Measurements from ENCODE around the gene CACNG4.

CACNG4 gene

DNA sequence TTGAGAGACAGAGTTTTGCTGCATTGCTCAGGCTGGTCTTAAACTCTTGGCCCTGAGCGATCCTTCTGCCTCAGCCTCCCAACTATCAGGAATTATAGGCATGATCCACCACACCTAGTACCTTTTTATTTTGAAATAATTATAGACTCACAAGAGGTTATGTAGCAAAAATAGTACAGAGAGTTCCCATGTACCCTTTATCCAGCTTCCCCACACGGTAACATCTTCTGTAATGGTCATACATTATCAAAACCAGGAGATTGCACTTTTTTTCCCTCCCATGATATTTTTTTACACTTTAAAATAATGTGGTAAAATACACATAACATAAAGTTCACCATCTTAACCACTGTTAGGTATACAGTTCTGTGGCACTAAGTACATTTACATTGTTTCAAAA is 28.8 kb upstream of the CACNG4 start:
- no peaks in the 10 kb centered on the region for H3K9me3 ChIP-seq
- H3K4me1 ChIP-seq = no peaks in the 10 kb centered on the region
- no peak overlapping the region for H3K4me3 ChIP-seq
- no peak for DNase-seq (ENCODE audit: low spot score in 2 of 2)
- 0 out of 2 replicates have a peak, but pooled peaks cover 4% of the 10 kb centered on the region for H3K27me3 ChIP-seq (ENCODE audit: low read depth)
- H3K36me3 ChIP-seq (replicated peaks) = no peaks in the 10 kb centered on the region
- in situ Hi-C loops (cut with MboI; ENCODE audit: low sequenced_read_pairs) = no loop called here

DNA sequence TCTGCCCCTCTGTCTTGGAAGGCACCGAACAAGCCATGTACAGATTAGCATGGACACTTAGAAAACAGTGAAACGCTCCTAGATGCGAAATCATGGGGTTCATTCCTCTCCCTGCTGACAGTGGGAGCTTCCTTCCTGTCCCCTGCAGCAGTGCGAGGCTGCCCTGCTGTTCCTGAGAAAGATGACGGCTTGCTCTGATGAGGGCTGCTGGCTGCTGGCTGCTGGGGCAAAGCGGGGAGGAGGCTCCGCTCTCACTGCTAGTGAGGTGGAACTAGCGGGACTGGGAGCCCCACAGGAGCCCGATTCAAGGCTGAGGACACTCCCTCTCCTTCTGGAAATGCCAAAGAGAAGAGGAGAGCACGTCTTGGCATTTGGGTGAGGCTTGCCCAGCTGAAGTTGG is 25.9 kb upstream of the CACNG4 start:
- no peak for DNase-seq (ENCODE audit: low spot score in 2 of 2)
- no peaks in the 10 kb centered on the region for H3K4me1 ChIP-seq
- in situ Hi-C loops (cut with MboI; ENCODE audit: low sequenced_read_pairs) = no loop called here
- H3K4me3 ChIP-seq = no peak overlapping the region
- peaks cover 20% of the 10 kb centered on the region for H3K27me3 ChIP-seq (ENCODE audit: low read depth)
- no peaks in the 10 kb centered on the region for H3K36me3 ChIP-seq (replicated peaks)
- no peaks in the 10 kb centered on the region for H3K9me3 ChIP-seq

- in situ Hi-C loops (cut with MboI; ENCODE audit: low sequenced_read_pairs) = no loop called here
- H3K27me3 ChIP-seq (ENCODE audit: low read depth) = peaks cover 30% of the 10 kb centered on the region
Measured at GRCh38 chr17:66939461-66940114, 24.9 kb upstream of the CACNG4 start.

GRCh38 chr17:66941249-66941648 is 23.3 kb upstream of the CACNG4 start:
- Histone ChIP-seq H3K4me3 (no peak overlapping the region), H3K9me3 (no peaks in the 10 kb centered on the region), H3K27me3 (ENCODE audit: low read depth) (peaks cover 46% of the 10 kb centered on the region), H3K36me3 (replicated peaks) (no peaks in the 10 kb centered on the region), H3K4me1 (no peaks in the 10 kb centered on the region)
- in situ Hi-C loops (cut with MboI; ENCODE audit: low sequenced_read_pairs) = no loop called here
- no peak for DNase-seq (ENCODE audit: low spot score in 2 of 2)

More at GRCh38 chr17:66939461-66940114, 24.9 kb upstream of the CACNG4 start:
- H3K4me3 ChIP-seq = no peak overlapping the region
- no peaks in the 10 kb centered on the region for H3K4me1 ChIP-seq
- no peaks in the 10 kb centered on the region for H3K36me3 ChIP-seq (replicated peaks)
- DNase-seq (ENCODE audit: low spot score in 2 of 2) = no peak
- no peaks in the 10 kb centered on the region for H3K9me3 ChIP-seq

DNA sequence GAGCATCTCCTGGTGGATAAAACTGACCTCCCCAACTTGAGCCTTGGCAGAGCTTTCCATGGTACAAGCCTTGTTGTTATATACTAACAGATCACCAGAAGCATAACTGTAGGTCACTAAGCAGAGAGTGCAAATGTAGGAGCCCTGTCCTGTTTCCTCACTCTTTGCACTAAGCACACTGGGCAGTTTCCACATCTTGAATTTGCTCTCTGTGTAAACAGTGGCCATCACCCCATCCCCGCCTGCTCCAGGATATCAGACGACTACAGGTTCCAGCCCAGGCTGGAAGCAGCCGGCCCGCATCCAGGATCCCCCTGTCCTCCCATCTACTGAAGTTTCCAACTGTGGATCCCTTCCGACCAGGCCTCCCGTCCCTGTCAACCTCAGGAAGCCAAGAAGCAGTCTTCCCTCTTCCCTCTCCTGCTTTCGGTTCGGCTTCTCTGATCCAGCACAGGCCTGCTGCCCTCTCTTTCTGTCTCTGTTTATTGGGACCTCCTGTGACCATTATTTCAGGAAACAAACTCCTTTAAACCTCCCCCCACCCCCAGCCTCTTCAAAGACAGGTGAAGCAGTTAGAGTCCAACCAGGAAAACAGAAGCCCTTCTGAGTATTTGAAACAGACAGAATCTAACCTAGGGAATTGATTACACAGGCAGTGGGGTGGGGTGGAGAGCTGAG is 22.6 kb upstream of the CACNG4 start:
- H3K4me3 ChIP-seq = no peak overlapping the region
- in situ Hi-C loops (cut with MboI; ENCODE audit: low sequenced_read_pairs) = no loop called here
- H3K4me1 ChIP-seq = no peaks in the 10 kb centered on the region
- peaks cover 47% of the 10 kb centered on the region for H3K27me3 ChIP-seq (ENCODE audit: low read depth)
- H3K36me3 ChIP-seq (replicated peaks) = no peaks in the 10 kb centered on the region
- no peak for DNase-seq (ENCODE audit: low spot score in 2 of 2)
- no peaks in the 10 kb centered on the region for H3K9me3 ChIP-seq

GRCh38 chr17:66942451-66943264 is 21.8 kb upstream of the CACNG4 start:
- Histone ChIP-seq H3K27me3 (ENCODE audit: low read depth) (peaks cover 47% of the 10 kb centered on the region), H3K4me1 (no peaks in the 10 kb centered on the region)

GRCh38 chr17:66943484-66943883 is 21.0 kb upstream of the CACNG4 start:
- peaks cover 47% of the 10 kb centered on the region for H3K27me3 ChIP-seq (ENCODE audit: low read depth)
- H3K9me3 ChIP-seq = no peaks in the 10 kb centered on the region
- H3K4me1 ChIP-seq = no peaks in the 10 kb centered on the region
- DNase-seq (ENCODE audit: low spot score in 2 of 2) = no peak
- in situ Hi-C loops (cut with MboI; ENCODE audit: low sequenced_read_pairs) = no loop called here
- no peaks in the 10 kb centered on the region for H3K36me3 ChIP-seq (replicated peaks)
- no peak overlapping the region for H3K4me3 ChIP-seq

More at GRCh38 chr17:66942451-66943264, 21.8 kb upstream of the CACNG4 start:
- Histone ChIP-seq H3K9me3 (no peaks in the 10 kb centered on the region), H3K4me3 (no peak overlapping the region), H3K36me3 (replicated peaks) (no peaks in the 10 kb centered on the region)
- DNase-seq (ENCODE audit: low spot score in 2 of 2) = no peak
- in situ Hi-C loops (cut with MboI; ENCODE audit: low sequenced_read_pairs) = no loop called here

- H3K4me3 ChIP-seq = no peak overlapping the region
- in situ Hi-C loops (cut with MboI; ENCODE audit: low sequenced_read_pairs) = no loop called here
- H3K9me3 ChIP-seq = no peaks in the 10 kb centered on the region
- peaks cover 47% of the 10 kb centered on the region for H3K27me3 ChIP-seq (ENCODE audit: low read depth)
- DNase-seq (ENCODE audit: low spot score in 2 of 2) = no peak
- no peaks in the 10 kb centered on the region for H3K4me1 ChIP-seq
- H3K36me3 ChIP-seq (replicated peaks) = no peaks in the 10 kb centered on the region
Measured at GRCh38 chr17:66944351-66945146, 20.0 kb upstream of the CACNG4 start.

- in situ Hi-C loops (cut with MboI; ENCODE audit: low sequenced_read_pairs) = no loop called here
- Histone ChIP-seq H3K36me3 (replicated peaks) (no peaks in the 10 kb centered on the region), H3K4me3 (no peak overlapping the region), H3K4me1 (no peaks in the 10 kb centered on the region), H3K9me3 (no peaks in the 10 kb centered on the region), H3K27me3 (ENCODE audit: low read depth) (peaks cover 47% of the 10 kb centered on the region)
- DNase-seq (ENCODE audit: low spot score in 2 of 2) = no peak
Measured at GRCh38 chr17:66945147-66945835, 19.2 kb upstream of the CACNG4 start.

GRCh38 chr17:66946251-66946650 is 18.3 kb upstream of the CACNG4 start:
- DNase-seq (ENCODE audit: low spot score in 2 of 2) = no peak
- Histone ChIP-seq H3K4me1 (no peaks in the 10 kb centered on the region), H3K27me3 (ENCODE audit: low read depth) (peaks cover 45% of the 10 kb centered on the region), H3K9me3 (no peaks in the 10 kb centered on the region), H3K4me3 (no peak overlapping the region), H3K36me3 (replicated peaks) (no peaks in the 10 kb centered on the region)
- in situ Hi-C loops (cut with MboI; ENCODE audit: low sequenced_read_pairs) = no loop called here

DNA sequence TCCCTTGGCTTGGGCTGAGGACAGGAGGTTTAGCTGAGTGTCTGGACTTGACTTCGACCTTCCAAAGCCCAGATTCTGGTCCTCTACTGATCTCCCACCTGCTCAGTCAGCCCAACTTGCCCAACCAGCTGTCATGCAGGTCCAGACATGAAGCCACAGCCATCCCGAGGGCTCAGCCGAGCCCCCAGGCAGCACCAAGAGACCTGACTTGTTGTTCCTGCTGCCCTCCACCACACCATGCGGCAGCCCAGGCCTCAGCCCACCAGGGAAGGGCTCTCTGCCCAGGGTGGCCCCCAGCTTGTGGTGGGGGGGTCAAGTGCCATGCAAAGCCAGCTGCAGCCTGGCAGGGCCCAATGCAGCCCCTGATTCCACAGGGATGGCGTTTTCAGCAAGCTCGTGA is 17.2 kb upstream of the CACNG4 start:
- no peaks in the 10 kb centered on the region for H3K4me1 ChIP-seq
- in situ Hi-C loops (cut with MboI; ENCODE audit: low sequenced_read_pairs) = no loop called here

DNA sequence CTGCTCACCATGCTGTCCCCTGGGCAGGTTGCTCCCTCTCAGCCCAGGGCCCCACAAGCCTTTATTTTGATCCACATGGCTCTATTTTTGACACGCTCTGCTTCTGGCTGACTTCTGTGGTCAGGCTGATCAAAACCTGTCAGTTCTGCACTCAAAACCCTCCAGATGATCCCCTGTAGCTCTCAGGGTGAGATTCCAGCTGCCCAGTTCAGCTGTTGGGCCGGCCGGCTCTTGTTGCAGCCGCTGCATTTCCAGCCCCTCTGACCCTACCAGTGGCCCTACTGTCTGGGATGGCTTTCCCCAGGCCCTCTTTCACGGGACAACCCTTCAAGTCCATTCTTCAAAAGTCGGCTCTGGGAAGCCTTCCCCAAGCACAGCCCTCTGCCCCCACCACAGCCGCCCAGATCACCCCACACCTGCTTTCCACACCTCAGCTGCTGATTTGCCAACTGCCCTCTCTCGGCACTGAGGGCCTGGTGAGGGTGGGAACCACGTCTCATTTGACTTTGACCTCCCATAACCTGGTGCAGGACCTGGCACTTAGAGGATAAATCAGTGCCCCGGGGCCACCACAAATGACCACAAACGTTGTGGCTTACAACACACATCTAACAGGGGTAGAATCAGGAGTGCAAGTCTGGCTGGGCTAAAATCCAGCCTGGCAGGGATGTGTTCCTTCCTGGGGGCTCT is 16.3 kb upstream of the CACNG4 start:
- Histone ChIP-seq H3K9me3 (no peaks in the 10 kb centered on the region), H3K27me3 (ENCODE audit: low read depth) (peaks cover 34% of the 10 kb centered on the region), H3K4me3 (no peak overlapping the region), H3K4me1 (no peaks in the 10 kb centered on the region), H3K36me3 (replicated peaks) (no peaks in the 10 kb centered on the region)
- in situ Hi-C loops (cut with MboI; ENCODE audit: low sequenced_read_pairs) = no loop called here
- no peak for DNase-seq (ENCODE audit: low spot score in 2 of 2)

More for the DNA sequence above, 17.2 kb upstream of the CACNG4 start:
- no peak for DNase-seq (ENCODE audit: low spot score in 2 of 2)
- Histone ChIP-seq H3K27me3 (ENCODE audit: low read depth) (peaks cover 37% of the 10 kb centered on the region), H3K4me3 (no peak overlapping the region), H3K9me3 (no peaks in the 10 kb centered on the region), H3K36me3 (replicated peaks) (no peaks in the 10 kb centered on the region)

All from HAP-1 (cell line).